MM.1S (cell line): ENCODE results near the gene WNT8B.

Experiments used
- EZH2 ChIP-seq: fragments of 300-600 bp; sonication (generic); optimal IDR thresholded peaks from 2 replicates; pipeline ENCODE3; 2017; ENCODE audit warnings: low read depth, mild to moderate bottlenecking, antibody characterized with exemption, low read length, mixed read lengths
- TF ChIP-seq, protein P1 (sequence below): fragments of 300-600 bp; sonication (generic); IDR thresholded peaks from 2 replicates; pipeline ENCODE4 v1.5.1; 2016; ENCODE audit warnings: antibody characterized with exemption, low read length, mixed read lengths

DNA sequence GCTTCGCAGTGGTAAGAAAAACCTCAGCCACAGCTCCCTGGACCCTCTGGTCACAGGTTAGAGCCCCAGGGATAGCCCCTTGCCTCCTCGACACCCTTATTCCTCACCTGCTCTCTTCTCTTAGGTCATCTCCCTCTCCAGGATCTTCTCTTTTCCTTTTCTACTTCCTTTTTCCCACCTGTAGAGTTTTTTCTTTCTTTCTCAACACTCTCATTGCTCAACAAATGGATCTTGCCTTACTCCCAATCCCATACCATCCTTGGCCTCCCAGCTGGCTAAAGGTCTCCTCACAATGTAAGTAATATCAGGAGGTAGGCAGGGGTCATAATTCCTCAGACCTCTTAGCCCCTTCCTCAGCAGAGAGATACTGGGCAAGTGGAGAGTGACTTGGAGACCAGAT lies 17.2 kb downstream of the WNT8B start:
- TF ChIP-seq, protein P1, sequence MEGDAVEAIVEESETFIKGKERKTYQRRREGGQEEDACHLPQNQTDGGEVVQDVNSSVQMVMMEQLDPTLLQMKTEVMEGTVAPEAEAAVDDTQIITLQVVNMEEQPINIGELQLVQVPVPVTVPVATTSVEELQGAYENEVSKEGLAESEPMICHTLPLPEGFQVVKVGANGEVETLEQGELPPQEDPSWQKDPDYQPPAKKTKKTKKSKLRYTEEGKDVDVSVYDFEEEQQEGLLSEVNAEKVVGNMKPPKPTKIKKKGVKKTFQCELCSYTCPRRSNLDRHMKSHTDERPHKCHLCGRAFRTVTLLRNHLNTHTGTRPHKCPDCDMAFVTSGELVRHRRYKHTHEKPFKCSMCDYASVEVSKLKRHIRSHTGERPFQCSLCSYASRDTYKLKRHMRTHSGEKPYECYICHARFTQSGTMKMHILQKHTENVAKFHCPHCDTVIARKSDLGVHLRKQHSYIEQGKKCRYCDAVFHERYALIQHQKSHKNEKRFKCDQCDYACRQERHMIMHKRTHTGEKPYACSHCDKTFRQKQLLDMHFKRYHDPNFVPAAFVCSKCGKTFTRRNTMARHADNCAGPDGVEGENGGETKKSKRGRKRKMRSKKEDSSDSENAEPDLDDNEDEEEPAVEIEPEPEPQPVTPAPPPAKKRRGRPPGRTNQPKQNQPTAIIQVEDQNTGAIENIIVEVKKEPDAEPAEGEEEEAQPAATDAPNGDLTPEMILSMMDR, result no peak
- no peak for TF ChIP-seq EZH2
